ENCODE measurements around the gene PITPNM3. TPM values are rescaled to one million over a fixed set of nuclear protein-coding genes. Genes with fewer than 3 reads are reported as not detected.
A peak's percentile ranks its signal among the peaks of the same experiment; 100 is the strongest.

Gene PITPNM3
- total and polyA plus RNA-seq, 12 donors, result 1.1 to 9.8 (median 6.8) TPM

- Histone ChIP-seq H3K27ac (no peak overlapping the region), H3K9me3 (replicated peaks in 1 of 3) (no peaks in the 10 kb centered on the region), H3K36me3 (replicated peaks in 1 of 2) (no peaks in the 10 kb centered on the region), H3K4me3 (no peak overlapping the region), H3K4me1 (replicated peaks in 1 of 2) (peaks cover 11 to 24% of the 10 kb centered on the region in 2 donors), H3K27me3 (no peaks in the 10 kb centered on the region)
- TF ChIP-seq CTCF (IDR thresholded peaks at IDR 0.05), result no peak
- TF ChIP-seq POLR2A (IDR thresholded peaks at IDR 0.05), result no peak
- 46 to 75% (median 67%) methylated on average over 4 to 5 of the region's 5 CpGs for WGBS, 4 donors
- intact Hi-C loops (cut with DNase I), result loop anchor here in 1 of 2 donors (10.0 kb wide), 1 partner anchor 85 kb away; no protein-coding TSS in a partner anchor
- peak in 5 of 7 donors; percentile 34 to 64 (median 47) for DNase-seq
Measured at GRCh38 chr17:6559753-6560215, 3.4 kb upstream of the PITPNM3 start.

- intact Hi-C loops (cut with DNase I), result loop anchor here in 1 of 2 donors (10.0 kb wide), 1 partner anchor 84 kb away; no protein-coding TSS in a partner anchor
- Histone ChIP-seq H3K27me3 (no peaks in the 10 kb centered on the region), H3K4me3 (no peak overlapping the region), H3K9me3 (replicated peaks in 1 of 3) (no peaks in the 10 kb centered on the region), H3K36me3 (replicated peaks in 1 of 2) (no peaks in the 10 kb centered on the region), H3K27ac (peak overlapping the region in 4 of 5 donors; percentile 10 to 65 (median 54)), H3K4me1 (replicated peaks in 1 of 2) (peaks cover 11 to 25% of the 10 kb centered on the region in 2 donors)
- DNase-seq, result peak in 4 of 7 donors; percentile 36 to 60 (median 38)
- 58 to 66% (median 61%) methylated on average over 7 to 11 of the region's 11 CpGs for WGBS, 4 donors
- TF ChIP-seq CTCF (IDR thresholded peaks at IDR 0.05), result no peak
- no peak for TF ChIP-seq POLR2A (IDR thresholded peaks at IDR 0.05)
Measured at GRCh38 chr17:6558932-6559752, 2.8 kb upstream of the PITPNM3 start.

GRCh38 chr17:6558276-6558675, 1.9 kb upstream of the PITPNM3 start:
- H3K4me3 ChIP-seq, result no peak overlapping the region
- H3K4me1 ChIP-seq (replicated peaks in 1 of 2), result peaks cover 11 to 25% of the 10 kb centered on the region in 2 donors
- no peaks in the 10 kb centered on the region for H3K27me3 ChIP-seq
- H3K9me3 ChIP-seq (replicated peaks in 1 of 3), result no peaks in the 10 kb centered on the region
- no peaks in the 10 kb centered on the region for H3K36me3 ChIP-seq (replicated peaks in 1 of 2)
- no peak overlapping the region for H3K27ac ChIP-seq
- TF ChIP-seq POLR2A (IDR thresholded peaks at IDR 0.05) (no peak), CTCF (IDR thresholded peaks at IDR 0.05) (no peak)
- no peak for DNase-seq
- intact Hi-C loops (cut with DNase I), result loop anchor here in 1 of 2 donors (10.0 kb wide), 1 partner anchor 83 kb away; no protein-coding TSS in a partner anchor
- 86 to 100% (median 92%) methylated on average over 1 to 6 of the region's 6 CpGs for WGBS, 4 donors

- H3K27ac ChIP-seq, result no peak overlapping the region
- WGBS, 4 donors, result 61 to 77% (median 72%) methylated on average over 6 to 9 of the region's 9 CpGs
- DNase-seq, result no peak
- TF ChIP-seq CTCF (IDR thresholded peaks at IDR 0.05) (no peak), POLR2A (IDR thresholded peaks at IDR 0.05) (no peak)
- H3K36me3 ChIP-seq (replicated peaks in 1 of 2), result no peaks in the 10 kb centered on the region
- peak overlapping the region in 1 of 4 donors; percentile 53 for H3K4me3 ChIP-seq
- intact Hi-C loops (cut with DNase I), result loop anchor here in 1 of 2 donors (10.0 kb wide), 1 partner anchor 82 kb away; no protein-coding TSS in a partner anchor
- H3K9me3 ChIP-seq (replicated peaks in 1 of 3), result no peaks in the 10 kb centered on the region
- H3K27me3 ChIP-seq, result no peaks in the 10 kb centered on the region
- H3K4me1 ChIP-seq (replicated peaks in 1 of 2), result peaks cover 11 to 25% of the 10 kb centered on the region in 2 donors
Measured at GRCh38 chr17:6557040-6557438, 684 bp upstream of the PITPNM3 start.

Measured in adrenal gland (tissue), 12 donors.